RWPE2 (cell line): ENCODE measurements around the gene ALDH3B1.

Experiments
- ATAC-seq: fragments of 200-7000 bp; cut with Tn5 transposase; 3 replicates; pipeline ENCODE4 v1.9.1; 2021; ENCODE audit warnings: low read depth
- DNase-seq: peaks from one replicate; pipeline ENCODE4 v3.0.0-alpha.2; 2020; ENCODE audit warnings: low spot score
- H3K27ac ChIP-seq: fragments of 450-650 bp; 2 replicates; pipeline ENCODE4 v1.5.1; 2017; ENCODE audit warnings: mild to moderate bottlenecking; ENCODE audit not compliant: poor library complexity, severe bottlenecking
- H3K27me3 ChIP-seq: fragments of 250-450 bp; sonication (Bioruptor Pico); 2 replicates; pipeline ENCODE4 v1.5.1; 2021; ENCODE audit warnings: mild to moderate bottlenecking, moderate library complexity; ENCODE audit not compliant: insufficient read depth, poor library complexity, severe bottlenecking
- H3K36me3 ChIP-seq: fragments of 250-450 bp; sonication (Bioruptor Pico); 2 replicates; pipeline ENCODE4 v1.5.1; 2020; ENCODE audit warnings: low read depth, mild to moderate bottlenecking, moderate library complexity
- H3K4me1 ChIP-seq: fragments of 250-450 bp; sonication (Bioruptor Pico); 2 replicates; pipeline ENCODE4 v1.5.1; 2021; ENCODE audit warnings: mild to moderate bottlenecking, moderate library complexity; ENCODE audit not compliant: insufficient read depth, poor library complexity, severe bottlenecking
- H3K4me3 ChIP-seq: fragments of 250-450 bp; sonication (Bioruptor Pico); 2 replicates; pipeline ENCODE4 v1.5.1; 2021; ENCODE audit warnings: mild to moderate bottlenecking, moderate library complexity; ENCODE audit not compliant: severe bottlenecking
- H3K9me3 ChIP-seq: fragments of 250-450 bp; sonication (Bioruptor Pico); 2 replicates; pipeline ENCODE4 v1.5.1; 2021; ENCODE audit warnings: mild to moderate bottlenecking, moderate library complexity; ENCODE audit not compliant: severe bottlenecking
- CTCF ChIP-seq: fragments of 450-650 bp; IDR thresholded peaks from one replicate; pipeline ENCODE4 v1.5.1; 2017; ENCODE audit warnings: mild to moderate bottlenecking, moderate library complexity; ENCODE audit not compliant: poor library complexity, severe bottlenecking

The ALDH3B1 gene

GRCh38 chr11:68032997-68033707 is 23.0 kb downstream of the ALDH3B1 start:
- Histone ChIP-seq H3K36me3 (peaks cover 24% of the 10 kb centered on the region), H3K4me3 (no peak overlapping the region), H3K27ac (no peak overlapping the region), H3K9me3 (no peaks in the 10 kb centered on the region), H3K27me3 (no peaks in the 10 kb centered on the region), H3K4me1 (peaks cover 20% of the 10 kb centered on the region)
- TF ChIP-seq CTCF: no peak
- no peak for DNase-seq
- no peak for ATAC-seq

- TF ChIP-seq CTCF: no peak
- DNase-seq: no peak
- no peak for ATAC-seq
- no peaks in the 10 kb centered on the region for H3K9me3 ChIP-seq
- no peak overlapping the region for H3K4me3 ChIP-seq
- H3K36me3 ChIP-seq: peaks cover 24% of the 10 kb centered on the region
- no peak overlapping the region for H3K27ac ChIP-seq
- H3K4me1 ChIP-seq: peaks cover 15% of the 10 kb centered on the region
- H3K27me3 ChIP-seq: no peaks in the 10 kb centered on the region
These were observed 23.6 kb downstream of the ALDH3B1 start for GRCh38 chr11:68033708-68034045.

- no peak for DNase-seq
- no peak overlapping the region for H3K27ac ChIP-seq
- no peak for ATAC-seq
- no peaks in the 10 kb centered on the region for H3K27me3 ChIP-seq
- TF ChIP-seq CTCF: no peak
- H3K4me3 ChIP-seq: no peak overlapping the region
- H3K4me1 ChIP-seq: peaks cover 8% of the 10 kb centered on the region
- H3K9me3 ChIP-seq: no peaks in the 10 kb centered on the region
- peaks cover 24% of the 10 kb centered on the region for H3K36me3 ChIP-seq
These were observed 25.2 kb downstream of the ALDH3B1 start for GRCh38 chr11:68035266-68035876.

GRCh38 chr11:68036141-68036716 is 26.1 kb downstream of the ALDH3B1 start:
- Histone ChIP-seq H3K36me3 (peaks cover 24% of the 10 kb centered on the region), H3K4me1 (peaks cover 8% of the 10 kb centered on the region), H3K27ac (no peak overlapping the region), H3K27me3 (no peaks in the 10 kb centered on the region), H3K4me3 (no peak overlapping the region), H3K9me3 (no peaks in the 10 kb centered on the region)
- DNase-seq (no peak), ATAC-seq (no peak)
- no peak for TF ChIP-seq CTCF

- DNase-seq (no peak), ATAC-seq (no peak)
- Histone ChIP-seq H3K9me3 (no peaks in the 10 kb centered on the region), H3K27me3 (no peaks in the 10 kb centered on the region), H3K36me3 (peaks cover 24% of the 10 kb centered on the region), H3K4me3 (no peak overlapping the region), H3K27ac (no peak overlapping the region), H3K4me1 (peaks cover 4% of the 10 kb centered on the region)
- no peak for TF ChIP-seq CTCF
These were observed 26.7 kb downstream of the ALDH3B1 start for GRCh38 chr11:68036717-68037239.
